GM21360 (cell line): ENCODE results near the gene ANKRD17.
A peak's percentile ranks its signal among the peaks of the same experiment; 100 is the strongest.

ENCODE experiments used
- ATAC-seq: cut with Tn5 transposase; IDR thresholded peaks from one replicate; pipeline ENCODE4 v1.9.1; 2021; ENCODE audit warnings: mild to moderate bottlenecking, moderate library complexity; ENCODE audit not compliant: unreplicated experiment

ANKRD17 gene

DNA sequence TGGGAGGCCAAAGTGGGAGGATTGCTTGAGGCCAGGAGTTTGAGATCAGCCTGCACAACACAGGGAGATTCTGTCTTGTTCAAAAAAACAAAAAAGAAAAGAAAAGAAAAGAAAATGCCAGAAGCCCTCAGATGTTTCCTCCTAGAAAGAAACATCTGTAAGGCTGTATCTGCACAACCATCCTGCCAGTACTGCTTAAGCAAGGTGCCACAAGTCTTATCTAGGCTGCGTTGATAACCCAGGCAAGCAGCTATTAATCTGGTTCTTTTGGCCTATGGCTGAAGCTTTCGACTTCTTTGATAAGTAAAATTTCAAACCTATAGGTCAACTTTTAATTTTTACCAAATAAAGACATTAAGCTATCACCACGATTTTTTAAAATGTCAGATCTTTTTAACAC, 192.2 kb downstream of the ANKRD17 start:
- no peak for ATAC-seq

DNA sequence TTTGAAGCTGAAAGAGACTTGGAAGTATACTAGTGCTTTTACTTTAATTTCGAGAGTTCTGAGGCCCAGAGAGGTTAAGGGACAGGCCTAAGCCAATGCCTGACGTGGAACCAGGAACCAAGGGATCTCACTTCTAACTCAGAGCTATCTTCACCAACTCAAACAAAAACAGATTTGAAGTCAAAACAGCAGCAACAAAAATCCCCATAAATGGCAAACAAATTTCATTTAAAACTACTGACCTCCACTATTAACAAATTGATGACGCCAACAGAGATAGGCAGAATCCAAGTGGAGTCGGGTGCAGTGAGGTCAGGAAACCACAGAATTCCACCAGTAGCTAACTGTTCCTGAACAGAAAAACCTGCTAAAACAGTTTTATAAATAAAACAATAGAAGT, 194.1 kb downstream of the ANKRD17 start:
- ATAC-seq = no peak

DNA sequence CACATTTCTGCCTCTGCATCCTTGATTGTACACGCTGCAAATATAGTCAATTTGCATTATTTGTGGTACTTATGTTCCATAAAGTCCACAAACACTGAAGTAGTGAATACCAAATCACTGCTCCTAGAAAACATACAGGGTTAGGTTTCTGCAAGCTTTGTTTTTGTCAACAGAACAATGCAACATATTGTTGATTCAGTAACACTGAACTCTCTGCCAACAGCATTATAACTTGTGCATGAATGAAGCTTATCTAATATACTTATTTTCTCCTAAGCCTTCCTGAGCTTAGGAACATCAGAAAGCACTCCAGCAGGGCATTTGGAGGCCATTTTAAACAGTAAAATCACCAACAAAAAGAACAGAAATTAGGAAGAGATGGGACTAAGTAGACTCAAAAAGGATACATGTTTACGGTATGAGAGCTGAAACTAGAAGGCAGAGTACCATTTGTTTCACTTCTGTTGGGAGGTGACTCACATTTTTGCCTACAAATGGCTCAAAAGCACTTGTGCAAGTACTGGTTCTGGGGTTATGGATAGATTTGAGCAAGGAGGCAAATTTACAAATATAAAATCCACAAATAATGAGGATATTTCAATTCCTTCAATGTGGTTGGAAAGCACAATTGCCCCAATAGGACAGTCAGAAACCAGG, 203.2 kb downstream of the ANKRD17 start:
- ATAC-seq = peak; percentile 90

DNA sequence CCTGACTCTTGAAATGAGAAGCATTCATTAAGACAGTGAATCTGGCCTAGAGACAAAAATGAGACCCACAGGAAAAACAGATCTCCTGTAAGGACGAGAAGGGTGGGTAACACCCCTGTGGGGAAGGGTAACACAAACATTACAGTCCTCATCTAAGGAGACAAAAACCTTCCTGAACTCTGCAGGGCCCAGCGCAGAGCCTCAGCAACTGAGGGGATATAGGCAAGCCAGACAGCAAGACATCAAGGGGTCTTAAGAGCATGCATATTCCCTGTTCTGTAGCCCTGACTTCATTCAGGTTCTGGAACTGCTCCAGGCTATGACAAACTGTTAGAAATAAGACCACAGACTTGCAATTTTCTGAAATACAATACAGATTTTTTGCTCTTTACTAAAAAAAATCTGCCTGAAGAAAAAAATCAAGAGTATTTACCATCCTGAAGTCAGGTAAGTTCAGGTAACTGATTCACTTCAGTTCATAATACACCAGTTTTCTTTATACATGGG, 204.6 kb downstream of the ANKRD17 start:
- ATAC-seq = no peak

DNA sequence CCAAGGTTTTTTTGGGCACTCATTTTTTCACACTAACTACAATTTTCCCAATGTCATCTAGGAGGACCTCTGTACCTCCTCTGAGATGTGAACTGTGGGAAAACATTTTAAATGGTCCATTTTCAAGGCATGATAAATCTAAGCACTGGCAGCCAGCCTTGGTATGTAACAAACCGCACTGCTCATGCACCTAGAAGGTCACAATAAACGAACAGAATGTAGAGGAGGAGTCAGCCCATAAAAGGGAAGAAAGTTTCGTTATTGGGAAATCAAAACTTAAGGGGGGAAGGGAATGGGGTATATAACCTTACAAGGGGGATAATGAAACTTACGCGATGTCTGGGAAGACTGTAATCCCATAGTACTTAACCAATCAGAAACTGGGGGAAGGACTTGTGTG, 205.5 kb downstream of the ANKRD17 start:
- ATAC-seq = no peak

DNA sequence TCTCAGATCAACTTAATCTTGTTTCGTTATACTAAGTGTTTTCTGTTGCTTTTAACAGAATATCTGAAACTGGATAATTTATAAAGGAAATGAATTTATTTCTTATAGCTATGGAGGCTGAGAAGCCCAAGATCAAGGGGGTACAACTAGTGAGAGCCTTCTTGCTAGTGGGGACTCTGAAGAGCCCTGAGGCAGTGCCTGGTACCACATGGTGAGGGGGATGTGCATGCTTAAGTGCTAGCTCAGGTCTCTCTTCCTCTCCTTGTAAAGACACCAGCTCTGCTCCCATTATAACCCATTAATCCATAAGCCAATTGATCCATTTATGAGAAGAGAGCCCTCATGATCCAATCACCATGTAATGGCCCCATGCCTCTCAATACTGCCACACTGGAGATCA, 207.0 kb downstream of the ANKRD17 start:
- no peak for ATAC-seq

DNA sequence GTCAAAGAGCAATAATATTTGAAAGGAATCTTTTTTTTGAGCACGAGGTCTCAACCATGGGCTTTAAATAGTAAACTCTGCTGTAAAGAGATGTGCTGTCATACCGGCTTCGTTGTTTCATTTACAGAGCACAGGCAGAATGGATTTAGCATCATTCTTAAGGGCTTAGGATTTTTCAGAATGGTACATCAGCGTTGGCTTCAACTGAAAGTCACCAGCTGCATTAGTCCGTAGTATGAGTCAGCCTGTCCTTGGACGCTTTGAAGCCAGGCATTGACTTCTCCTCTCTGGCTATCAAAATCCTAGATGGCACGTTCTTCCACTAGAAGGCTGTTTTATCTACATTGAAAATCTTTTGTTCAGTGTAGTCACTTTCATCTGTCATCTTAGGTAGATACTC, 212.7 kb downstream of the ANKRD17 start:
- ATAC-seq = no peak

DNA sequence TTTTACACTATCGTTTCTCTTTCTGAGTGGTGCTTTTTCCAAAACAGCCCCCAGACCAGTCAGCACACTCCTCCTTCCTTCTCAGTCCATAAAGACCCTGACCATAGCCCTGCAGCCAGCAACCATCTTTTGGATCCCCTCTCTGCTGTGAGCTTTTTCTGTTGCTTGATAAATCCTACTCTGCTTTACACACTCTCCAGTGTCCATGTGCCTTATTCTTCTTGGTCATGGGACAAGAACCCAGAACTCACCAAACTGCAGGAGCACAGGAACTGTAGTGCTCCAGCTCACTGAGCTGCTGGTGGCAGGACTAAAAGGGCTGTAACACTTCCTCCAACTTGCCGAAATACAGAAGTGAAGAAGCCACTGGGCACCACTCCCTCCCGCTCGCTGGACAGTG, 221.5 kb downstream of the ANKRD17 start:
- no peak for ATAC-seq

DNA sequence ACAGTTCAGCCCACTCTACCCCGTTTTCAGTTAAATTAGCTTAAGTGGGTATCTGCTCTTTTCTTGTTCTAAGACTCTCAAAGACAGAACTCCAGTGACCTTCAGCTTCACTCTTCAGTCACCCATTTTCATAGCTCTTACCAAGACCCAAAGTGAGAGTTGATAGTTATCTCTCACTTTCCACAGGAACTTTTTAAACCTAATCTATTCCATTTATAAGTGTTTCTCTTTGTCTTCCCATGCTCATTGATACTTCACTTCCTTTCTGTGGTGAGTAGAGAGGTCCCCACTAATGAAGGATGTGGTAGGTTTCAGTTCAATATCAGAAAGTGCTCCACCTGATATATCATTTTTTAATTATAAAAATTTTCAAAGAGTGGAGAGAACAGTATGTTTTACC, 222.5 kb downstream of the ANKRD17 start:
- peak; percentile 47 for ATAC-seq

DNA sequence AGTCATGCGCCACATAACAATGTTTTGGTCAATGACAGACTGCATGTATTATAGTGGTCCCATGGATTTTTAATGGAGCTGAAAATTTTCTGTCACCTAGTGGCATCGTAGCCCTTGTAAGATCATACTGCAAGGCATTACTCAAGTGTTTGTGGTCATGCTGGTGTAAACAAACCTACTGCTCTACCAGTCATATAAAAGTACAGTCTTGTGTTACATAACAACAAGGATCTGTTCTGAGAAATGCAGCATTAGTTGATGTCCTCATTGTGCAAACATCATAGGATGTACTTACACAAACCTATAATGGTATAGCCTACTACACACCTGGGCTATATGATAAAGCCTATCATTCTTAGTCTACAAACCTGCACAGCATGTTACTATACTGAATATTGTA, 223.7 kb downstream of the ANKRD17 start:
- ATAC-seq = no peak

DNA sequence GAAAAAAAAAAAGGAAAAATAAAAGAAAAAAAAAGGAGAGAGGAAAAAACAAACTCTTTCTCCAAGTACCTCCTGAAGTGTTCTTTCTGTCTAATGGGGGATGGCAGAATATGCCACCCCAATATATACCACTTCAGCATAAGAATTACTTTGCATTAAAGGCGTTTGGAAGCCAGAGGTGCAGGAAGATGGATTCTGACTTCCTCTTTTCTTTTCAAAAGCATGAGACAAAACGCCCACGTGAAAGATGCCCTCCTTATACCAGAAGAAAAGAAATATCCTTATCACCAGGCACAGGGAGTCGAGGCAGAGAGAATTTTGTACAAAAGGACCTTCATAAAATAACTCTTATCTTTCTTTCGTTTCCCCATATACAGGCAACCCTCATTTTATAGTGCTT, 230.0 kb downstream of the ANKRD17 start:
- ATAC-seq = no peak
